Sigmoid colon (tissue), 4 donors: ENCODE data around the gene ADSS1.

Source experiments
- CTCF ChIP-seq, 4 experiments: fragments of 450-650 bp in 3 of 4; fragments of 200-600 bp in 1 of 4; IDR thresholded peaks; one replicate each; pipeline ENCODE4 v1.5.1; 2016 to 2019; ENCODE audit warnings: antibody characterized with exemption in 4 of 4, mild to moderate bottlenecking in 3 of 4, moderate library complexity in 2 of 4
- EP300 ChIP-seq, 4 donors: sonication (generic); formaldehyde crosslinking; IDR thresholded peaks; one replicate each; pipeline ENCODE4 v1.6.1; 2017; ENCODE audit warnings: antibody characterized with exemption in 4 of 4

GRCh38 chr14:104700225-104700651 is 23.8 kb upstream of the ADSS1 start:
- TF ChIP-seq CTCF (IDR thresholded peaks at IDR 0.05) (no peak), EP300 (IDR thresholded peaks at IDR 0.05) (no peak)
